NCI-H2081 treated with DMSO at 0.1 percent for 48 hours (cell line): ENCODE data around the gene RPUSD4.
"Not testable (repeated sequence)": the region's sequence is repeated elsewhere in the genome, so short reads cannot be mapped to it uniquely, and the experiment has no call there.

ENCODE experiments used
- DNase-seq: peaks from one replicate; lab custom pipeline; 2025; lab: John Stamatoyannopoulos, UW

RPUSD4 gene

GRCh38 chr11:126211236-126212088 is at the start of gene RPUSD4, which contains the start of gene FAM118B:
TSS of gene RPUSD4 (minus strand) at chr11:126211650. CDS start at chr11:126211638, 12 bp downstream.
TSS of gene FAM118B (plus strand) at chr11:126211782. CDS start at chr11:126235002, 23,220 bp downstream.
- DNase-seq, result peak; percentile 74

GRCh38 chr11:126257764-126258163 is 46.3 kb upstream of the RPUSD4 start:
- no peak for DNase-seq

GRCh38 chr11:126257144-126257543 is 45.7 kb upstream of the RPUSD4 start:
- DNase-seq, result no peak

GRCh38 chr11:126256216-126256615 is 44.8 kb upstream of the RPUSD4 start:
- DNase-seq, result no peak

- not testable (repeated sequence) for DNase-seq
Observed at GRCh38 chr11:126255507-126255906, 44.1 kb upstream of the RPUSD4 start.

GRCh38 chr11:126254819-126255218 is 43.4 kb upstream of the RPUSD4 start:
- no peak for DNase-seq

- no peak for DNase-seq
Observed at GRCh38 chr11:126253265-126253664, 41.8 kb upstream of the RPUSD4 start.

- no peak for DNase-seq
Observed at GRCh38 chr11:126246636-126247035, 35.2 kb upstream of the RPUSD4 start.

GRCh38 chr11:126233391-126233790 is 21.9 kb upstream of the RPUSD4 start:
- no peak for DNase-seq

- DNase-seq, result no peak
Observed at GRCh38 chr11:126232683-126233082, 21.2 kb upstream of the RPUSD4 start.

- no peak for DNase-seq
Observed at GRCh38 chr11:126231725-126232459, 20.4 kb upstream of the RPUSD4 start.

- DNase-seq, result no peak
Observed at GRCh38 chr11:126229858-126230540, 18.5 kb upstream of the RPUSD4 start.

- no peak for DNase-seq
Observed at GRCh38 chr11:126226334-126227084, 15.1 kb upstream of the RPUSD4 start.

- DNase-seq, result no peak
Observed at GRCh38 chr11:126225295-126225665, 13.8 kb upstream of the RPUSD4 start.

GRCh38 chr11:126224647-126225294 is 13.3 kb upstream of the RPUSD4 start:
- DNase-seq, result no peak

GRCh38 chr11:126219547-126219946 is 8.1 kb upstream of the RPUSD4 start:
- DNase-seq, result no peak

GRCh38 chr11:126217491-126217890 is 6.0 kb upstream of the RPUSD4 start:
- DNase-seq, result no peak

- no peak for DNase-seq
Observed at GRCh38 chr11:126216526-126217305, 5.3 kb upstream of the RPUSD4 start.

- DNase-seq, result no peak
Observed at GRCh38 chr11:126214841-126215240, 3.4 kb upstream of the RPUSD4 start.

GRCh38 chr11:126214441-126214840 is 3.0 kb upstream of the RPUSD4 start:
- no peak for DNase-seq
